K562 (cell line): Measurements from ENCODE around the gene RBPJL.

Experiments
- HNRNPLL ChIP-seq: fragments of 200-400 bp; formaldehyde crosslinking; IDR thresholded peaks from 2 replicates; pipeline ENCODE4 v1.6.1; 2017; ENCODE audit warnings: low read length, low read depth, mild to moderate bottlenecking; ENCODE audit not compliant: poor library complexity, severe bottlenecking
- IRF2 ChIP-seq: sonication (generic); formaldehyde crosslinking; IDR thresholded peaks from 2 replicates; pipeline ENCODE4 v1.8.1; 2022; ENCODE audit warnings: mild to moderate bottlenecking, missing genetic modification reagents
- JUNB ChIP-seq: fragments of 450-650 bp; formaldehyde crosslinking; conservative IDR thresholded peaks from 2 replicates; pipeline ENCODE4 v1.4.0; 2020; ENCODE audit warnings: mild to moderate bottlenecking
- KLF1 ChIP-seq: fragments of 450-650 bp; IDR thresholded peaks from 2 replicates; pipeline ENCODE4 v1.6.1; 2016; ENCODE audit warnings: missing genetic modification characterization, missing compliant biosample characterization
- MAFK ChIP-seq: IDR thresholded peaks from 2 replicates; pipeline ENCODE4 v1.6.1; 2011; ENCODE audit warnings: low read length, improper control_type of control experiment
- MED1 ChIP-seq: sonication (generic); formaldehyde crosslinking; IDR thresholded peaks from 2 replicates; pipeline ENCODE4 v1.8.1; 2023; ENCODE audit warnings: missing genetic modification reagents, borderline replicate concordance
- NCOA2 ChIP-seq, 2 experiments: fragments of 450-650 bp; IDR thresholded peaks; 2 replicates each; pipeline ENCODE4 v1.6.1; 2018; ENCODE audit warnings: mild to moderate bottlenecking in 2 of 2, moderate library complexity in 1 of 2; ENCODE audit not compliant: partially characterized antibody in 2 of 2
- RAD21 ChIP-seq, 2 experiments: fragments of 250-450 bp in 1 of 2; fragments of 450-650 bp in 1 of 2; sonication (Bioruptor Pico) in 1 of 2; formaldehyde crosslinking in 1 of 2; IDR thresholded peaks in 1 of 2; conservative IDR thresholded peaks in 1 of 2; 2 replicates each; pipeline versions ENCODE4 v1.4.0 to v1.8.0; 2020 to 2022; ENCODE audit warnings: mild to moderate bottlenecking in 2 of 2, moderate library complexity in 1 of 2
- RBBP5 ChIP-seq: fragments of 200-600 bp; sonication (generic); IDR thresholded peaks from 2 replicates; pipeline ENCODE4 v1.6.1; 2012; ENCODE audit warnings: borderline replicate concordance, mild to moderate bottlenecking, low read length, control low read depth, inconsistent platforms; ENCODE audit not compliant: insufficient read depth, poor library complexity, severe bottlenecking
- SMC3 ChIP-seq: conservative IDR thresholded peaks from 2 replicates; pipeline ENCODE4 v1.6.1; 2011; ENCODE audit warnings: low read depth, low read length, improper control_type of control experiment; ENCODE audit not compliant: insufficient read depth
- ZNF282 ChIP-seq: sonication (generic); formaldehyde crosslinking; IDR thresholded peaks from 2 replicates; pipeline ENCODE4 v1.8.1; 2023; ENCODE audit warnings: missing genetic modification reagents
- TF ChIP-seq, protein P1 (sequence below), 3 experiments: IDR thresholded peaks in 2 of 3; conservative IDR thresholded peaks in 1 of 3; 2 replicates each; pipeline ENCODE4 v1.5.1; 2011 to 2012; ENCODE audit warnings: low read length in 3 of 3, mild to moderate bottlenecking in 3 of 3, control low read depth in 2 of 3, improper control_type of control experiment in 1 of 3, inconsistent platforms in 1 of 3, low read depth in 1 of 3, mixed read lengths in 1 of 3, moderate library complexity in 1 of 3; ENCODE audit not compliant: insufficient read depth in 2 of 3
- TF ChIP-seq, protein P2 (sequence below): sonication (generic); formaldehyde crosslinking; IDR thresholded peaks from 2 replicates; pipeline ENCODE4 v1.8.0; 2023; ENCODE audit warnings: missing genetic modification reagents, mild to moderate bottlenecking, borderline replicate concordance

DNA sequence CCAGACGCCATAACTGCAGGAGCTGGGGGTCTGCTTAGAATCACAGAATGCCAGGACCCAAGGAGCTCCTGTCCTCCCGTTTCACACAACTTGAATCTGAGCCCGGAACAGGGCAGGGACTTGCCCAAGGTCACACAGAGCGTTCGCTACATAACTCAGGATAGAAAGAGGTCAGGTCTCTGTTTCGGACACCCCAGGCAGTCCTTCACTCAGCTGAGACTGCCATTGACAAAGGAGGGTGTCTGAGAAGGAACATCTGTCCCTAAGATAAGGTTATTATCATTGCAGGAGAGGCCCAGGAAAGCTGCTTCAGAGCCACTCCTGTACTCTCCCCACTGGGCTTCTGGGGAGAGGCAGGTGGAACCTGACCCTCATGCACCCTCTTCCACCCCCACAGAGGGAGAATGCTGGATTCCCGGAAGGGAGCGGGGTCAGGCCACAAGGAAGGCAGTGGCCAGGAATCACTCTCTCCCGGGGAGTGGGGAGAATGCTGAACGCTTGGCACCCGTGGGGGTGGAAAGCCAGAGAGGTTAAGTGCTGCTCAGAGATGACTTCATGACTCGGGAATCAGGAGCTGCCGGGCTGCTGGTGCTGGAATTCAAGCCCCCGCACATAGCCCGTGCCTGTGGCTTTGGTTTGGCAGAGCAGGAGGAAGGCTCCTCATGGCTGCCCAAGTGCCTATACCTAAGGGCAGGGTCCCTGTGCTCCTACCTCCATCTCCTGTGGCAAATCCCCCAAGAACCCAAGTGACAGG lies 30.9 kb downstream of the RBPJL start:
- TF ChIP-seq, protein P1, sequence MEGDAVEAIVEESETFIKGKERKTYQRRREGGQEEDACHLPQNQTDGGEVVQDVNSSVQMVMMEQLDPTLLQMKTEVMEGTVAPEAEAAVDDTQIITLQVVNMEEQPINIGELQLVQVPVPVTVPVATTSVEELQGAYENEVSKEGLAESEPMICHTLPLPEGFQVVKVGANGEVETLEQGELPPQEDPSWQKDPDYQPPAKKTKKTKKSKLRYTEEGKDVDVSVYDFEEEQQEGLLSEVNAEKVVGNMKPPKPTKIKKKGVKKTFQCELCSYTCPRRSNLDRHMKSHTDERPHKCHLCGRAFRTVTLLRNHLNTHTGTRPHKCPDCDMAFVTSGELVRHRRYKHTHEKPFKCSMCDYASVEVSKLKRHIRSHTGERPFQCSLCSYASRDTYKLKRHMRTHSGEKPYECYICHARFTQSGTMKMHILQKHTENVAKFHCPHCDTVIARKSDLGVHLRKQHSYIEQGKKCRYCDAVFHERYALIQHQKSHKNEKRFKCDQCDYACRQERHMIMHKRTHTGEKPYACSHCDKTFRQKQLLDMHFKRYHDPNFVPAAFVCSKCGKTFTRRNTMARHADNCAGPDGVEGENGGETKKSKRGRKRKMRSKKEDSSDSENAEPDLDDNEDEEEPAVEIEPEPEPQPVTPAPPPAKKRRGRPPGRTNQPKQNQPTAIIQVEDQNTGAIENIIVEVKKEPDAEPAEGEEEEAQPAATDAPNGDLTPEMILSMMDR (IDR thresholded peaks at IDR 0.05 in 2 of 3, conservative IDR thresholded peaks at IDR 0.05 in 1 of 3; ENCODE audit: insufficient read depth in 2 of 3, low read depth in 1 of 3, low read length in 3 of 3): no peak
- TF ChIP-seq, protein P2, sequence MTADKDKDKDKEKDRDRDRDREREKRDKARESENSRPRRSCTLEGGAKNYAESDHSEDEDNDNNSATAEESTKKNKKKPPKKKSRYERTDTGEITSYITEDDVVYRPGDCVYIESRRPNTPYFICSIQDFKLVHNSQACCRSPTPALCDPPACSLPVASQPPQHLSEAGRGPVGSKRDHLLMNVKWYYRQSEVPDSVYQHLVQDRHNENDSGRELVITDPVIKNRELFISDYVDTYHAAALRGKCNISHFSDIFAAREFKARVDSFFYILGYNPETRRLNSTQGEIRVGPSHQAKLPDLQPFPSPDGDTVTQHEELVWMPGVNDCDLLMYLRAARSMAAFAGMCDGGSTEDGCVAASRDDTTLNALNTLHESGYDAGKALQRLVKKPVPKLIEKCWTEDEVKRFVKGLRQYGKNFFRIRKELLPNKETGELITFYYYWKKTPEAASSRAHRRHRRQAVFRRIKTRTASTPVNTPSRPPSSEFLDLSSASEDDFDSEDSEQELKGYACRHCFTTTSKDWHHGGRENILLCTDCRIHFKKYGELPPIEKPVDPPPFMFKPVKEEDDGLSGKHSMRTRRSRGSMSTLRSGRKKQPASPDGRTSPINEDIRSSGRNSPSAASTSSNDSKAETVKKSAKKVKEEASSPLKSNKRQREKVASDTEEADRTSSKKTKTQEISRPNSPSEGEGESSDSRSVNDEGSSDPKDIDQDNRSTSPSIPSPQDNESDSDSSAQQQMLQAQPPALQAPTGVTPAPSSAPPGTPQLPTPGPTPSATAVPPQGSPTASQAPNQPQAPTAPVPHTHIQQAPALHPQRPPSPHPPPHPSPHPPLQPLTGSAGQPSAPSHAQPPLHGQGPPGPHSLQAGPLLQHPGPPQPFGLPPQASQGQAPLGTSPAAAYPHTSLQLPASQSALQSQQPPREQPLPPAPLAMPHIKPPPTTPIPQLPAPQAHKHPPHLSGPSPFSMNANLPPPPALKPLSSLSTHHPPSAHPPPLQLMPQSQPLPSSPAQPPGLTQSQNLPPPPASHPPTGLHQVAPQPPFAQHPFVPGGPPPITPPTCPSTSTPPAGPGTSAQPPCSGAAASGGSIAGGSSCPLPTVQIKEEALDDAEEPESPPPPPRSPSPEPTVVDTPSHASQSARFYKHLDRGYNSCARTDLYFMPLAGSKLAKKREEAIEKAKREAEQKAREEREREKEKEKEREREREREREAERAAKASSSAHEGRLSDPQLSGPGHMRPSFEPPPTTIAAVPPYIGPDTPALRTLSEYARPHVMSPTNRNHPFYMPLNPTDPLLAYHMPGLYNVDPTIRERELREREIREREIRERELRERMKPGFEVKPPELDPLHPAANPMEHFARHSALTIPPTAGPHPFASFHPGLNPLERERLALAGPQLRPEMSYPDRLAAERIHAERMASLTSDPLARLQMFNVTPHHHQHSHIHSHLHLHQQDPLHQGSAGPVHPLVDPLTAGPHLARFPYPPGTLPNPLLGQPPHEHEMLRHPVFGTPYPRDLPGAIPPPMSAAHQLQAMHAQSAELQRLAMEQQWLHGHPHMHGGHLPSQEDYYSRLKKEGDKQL (CRISPR knock-in tag): no peak
- no peak for TF ChIP-seq ZNF282 (CRISPR knock-in tag)
- TF ChIP-seq HNRNPLL: no peak
- no peak for TF ChIP-seq NCOA2 (IDR thresholded peaks at IDR 0.05; ENCODE audit: partially characterized antibody in 2 of 2)
- TF ChIP-seq RBBP5: no peak
- TF ChIP-seq MED1: no peak
- TF ChIP-seq JUNB: no peak
- 0 out of 4 replicates have a peak, but pooled peaks of 1 of the 2 experiments have one; percentile 8 for TF ChIP-seq RAD21 (CRISPR knock-in tag; conservative IDR thresholded peaks at IDR 0.05 in 1 of 2, IDR thresholded peaks at IDR 0.05 in 1 of 2)
- TF ChIP-seq MAFK: no peak
- no peak for TF ChIP-seq SMC3
- TF ChIP-seq IRF2 (CRISPR knock-in tag): no peak
- no peak for TF ChIP-seq KLF1 (tag)
